ENCODE data around the gene CNBP.

DNA sequence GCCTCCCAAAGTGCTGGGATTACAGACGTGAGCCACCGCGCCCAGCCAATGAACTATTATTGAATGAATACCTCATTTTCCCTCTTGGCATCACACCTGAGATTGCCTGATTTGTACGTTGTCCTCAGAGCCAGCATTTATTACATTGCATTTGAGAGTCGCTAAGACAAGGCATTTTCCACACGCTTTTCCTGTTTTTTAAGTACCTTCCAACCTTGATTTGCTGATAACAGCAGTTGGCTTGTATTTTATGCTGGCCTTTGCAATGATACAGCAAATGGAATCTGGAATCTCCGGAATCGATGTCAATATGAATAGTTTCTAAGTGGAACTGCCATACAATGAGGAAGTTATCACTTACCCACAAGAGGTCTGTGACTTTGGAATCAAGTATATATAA lies 15.7 kb upstream of the CNBP start:
- TF ChIP-seq, protein P1, sequence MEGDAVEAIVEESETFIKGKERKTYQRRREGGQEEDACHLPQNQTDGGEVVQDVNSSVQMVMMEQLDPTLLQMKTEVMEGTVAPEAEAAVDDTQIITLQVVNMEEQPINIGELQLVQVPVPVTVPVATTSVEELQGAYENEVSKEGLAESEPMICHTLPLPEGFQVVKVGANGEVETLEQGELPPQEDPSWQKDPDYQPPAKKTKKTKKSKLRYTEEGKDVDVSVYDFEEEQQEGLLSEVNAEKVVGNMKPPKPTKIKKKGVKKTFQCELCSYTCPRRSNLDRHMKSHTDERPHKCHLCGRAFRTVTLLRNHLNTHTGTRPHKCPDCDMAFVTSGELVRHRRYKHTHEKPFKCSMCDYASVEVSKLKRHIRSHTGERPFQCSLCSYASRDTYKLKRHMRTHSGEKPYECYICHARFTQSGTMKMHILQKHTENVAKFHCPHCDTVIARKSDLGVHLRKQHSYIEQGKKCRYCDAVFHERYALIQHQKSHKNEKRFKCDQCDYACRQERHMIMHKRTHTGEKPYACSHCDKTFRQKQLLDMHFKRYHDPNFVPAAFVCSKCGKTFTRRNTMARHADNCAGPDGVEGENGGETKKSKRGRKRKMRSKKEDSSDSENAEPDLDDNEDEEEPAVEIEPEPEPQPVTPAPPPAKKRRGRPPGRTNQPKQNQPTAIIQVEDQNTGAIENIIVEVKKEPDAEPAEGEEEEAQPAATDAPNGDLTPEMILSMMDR (IDR thresholded peaks at IDR 0.05; ENCODE audit: insufficient read depth, low read depth, low read length): no peak
- TF ChIP-seq EZH2 (IDR thresholded peaks at IDR 0.05; ENCODE audit: insufficient read depth, low read length): no peak
